GM18951 (cell line): Measurements from ENCODE around the gene NEO1.

Experiments used
- POLR2A ChIP-seq: IDR thresholded peaks from 4 replicates; pipeline ENCODE4 v1.6.1; 2011; ENCODE audit warnings: mild to moderate bottlenecking; ENCODE audit not compliant: insufficient read length, insufficient read depth; ENCODE audit errors: extremely low read depth
- in situ Hi-C: fragments of 300-500 bp; cut with MboI; formaldehyde crosslinking; loops from one replicate; pipeline ENCODE4 v1.12.0; 2022; ENCODE audit warnings: low sequenced_read_pairs, mixed read lengths, inconsistent platforms; ENCODE audit not compliant: unreplicated experiment

NEO1 gene

DNA sequence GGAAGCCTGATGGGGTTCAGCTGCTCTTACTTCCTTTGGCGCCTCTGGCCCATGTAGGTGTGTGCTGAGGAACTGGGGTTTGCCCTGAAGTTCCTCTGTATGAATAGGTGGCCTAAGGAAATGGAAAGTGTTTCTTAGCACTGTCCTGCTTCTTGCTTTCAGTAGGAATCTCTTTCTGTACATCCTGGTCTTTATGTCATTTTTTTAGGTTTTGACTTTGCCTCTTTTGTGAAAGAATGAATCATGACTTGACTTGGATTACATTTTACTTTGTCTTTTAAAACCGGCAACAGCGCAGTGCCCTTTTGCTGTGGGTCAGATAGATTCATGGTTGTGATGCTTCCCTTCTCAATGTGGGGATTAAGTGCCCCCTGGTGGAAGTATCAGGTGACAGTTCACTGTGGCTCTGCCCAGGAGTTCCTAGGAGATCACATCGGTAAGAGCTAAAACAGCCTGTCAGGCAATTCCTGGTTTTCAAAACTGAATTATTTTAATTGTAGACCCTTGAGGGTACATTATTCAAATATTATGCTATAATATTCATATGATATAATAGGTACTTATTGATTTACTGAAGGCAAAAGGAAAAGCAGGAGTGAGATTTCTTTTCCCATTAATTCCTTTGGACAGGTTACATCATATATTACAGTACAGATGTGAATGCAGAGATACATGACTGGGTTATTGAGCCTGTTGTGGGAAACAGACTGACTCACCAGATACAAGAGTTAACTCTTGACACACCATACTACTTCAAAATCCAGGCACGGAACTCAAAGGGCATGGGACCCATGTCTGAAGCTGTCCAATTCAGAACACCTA is 221.1 kb downstream of the NEO1 start:
- TF ChIP-seq POLR2A: no peak
- in situ Hi-C loops: no loop called here

DNA sequence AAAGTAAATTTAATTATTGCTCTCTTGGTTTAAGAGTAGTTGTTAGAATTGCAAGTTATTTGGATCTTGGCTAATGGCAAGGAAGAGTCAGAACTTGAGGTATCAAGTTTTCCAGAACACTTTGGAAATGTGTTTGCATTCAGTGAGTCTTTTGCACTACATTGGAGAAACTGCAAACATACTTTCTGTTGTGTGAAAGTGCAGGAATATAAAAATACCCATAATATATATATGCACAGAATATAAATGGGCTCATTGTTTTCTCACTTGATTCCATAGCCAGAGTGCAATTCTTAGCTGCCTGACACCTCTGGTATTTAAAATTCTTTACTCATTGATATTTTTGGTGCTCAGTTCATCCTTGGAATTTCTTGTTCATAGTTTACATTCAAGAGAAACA is 223.6 kb downstream of the NEO1 start:
- in situ Hi-C loops: loop anchor here (25.0 kb wide), 1 partner anchor 436 kb away; no protein-coding TSS in a partner anchor

DNA sequence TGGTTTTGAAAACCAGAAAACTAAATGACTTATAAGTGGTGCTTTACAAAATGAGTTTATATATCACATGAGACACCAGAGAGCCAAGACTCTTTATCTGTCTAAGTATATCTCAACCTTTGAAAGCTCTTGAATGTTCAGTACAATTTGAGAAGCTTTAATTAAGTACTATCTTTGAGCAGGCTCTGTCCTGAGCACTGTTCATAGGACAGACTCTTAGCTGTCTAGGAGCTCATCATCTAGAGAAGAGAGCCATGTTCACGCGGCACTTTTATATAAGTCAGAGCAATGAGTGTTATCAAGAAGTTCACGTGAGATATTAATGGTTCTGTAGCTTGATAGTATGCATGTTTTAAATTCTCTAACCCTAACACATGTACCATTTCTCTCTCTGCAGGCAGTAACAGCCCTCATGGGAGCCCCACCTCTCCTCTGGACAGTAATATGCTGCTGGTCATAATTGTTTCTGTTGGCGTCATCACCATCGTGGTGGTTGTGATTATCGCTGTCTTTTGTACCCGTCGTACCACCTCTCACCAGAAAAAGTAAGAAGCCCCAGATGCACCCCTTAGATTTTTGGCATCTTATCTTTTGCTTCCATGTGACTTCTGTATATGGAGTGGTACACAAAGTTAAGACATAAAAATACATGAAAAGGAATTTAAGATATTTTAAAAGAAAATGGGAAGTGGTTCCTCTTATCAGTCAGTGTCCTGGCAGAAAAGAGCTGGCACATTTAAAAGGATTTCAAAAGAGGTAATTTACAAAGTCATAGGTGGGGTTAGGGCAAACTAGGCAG is 230.5 kb downstream of the NEO1 start:
- in situ Hi-C loops: loop anchor here (25.0 kb wide), 1 partner anchor 430 kb away; no protein-coding TSS in a partner anchor
- no peak for TF ChIP-seq POLR2A

More for the DNA sequence above, 223.6 kb downstream of the NEO1 start:
- no peak for TF ChIP-seq POLR2A

DNA sequence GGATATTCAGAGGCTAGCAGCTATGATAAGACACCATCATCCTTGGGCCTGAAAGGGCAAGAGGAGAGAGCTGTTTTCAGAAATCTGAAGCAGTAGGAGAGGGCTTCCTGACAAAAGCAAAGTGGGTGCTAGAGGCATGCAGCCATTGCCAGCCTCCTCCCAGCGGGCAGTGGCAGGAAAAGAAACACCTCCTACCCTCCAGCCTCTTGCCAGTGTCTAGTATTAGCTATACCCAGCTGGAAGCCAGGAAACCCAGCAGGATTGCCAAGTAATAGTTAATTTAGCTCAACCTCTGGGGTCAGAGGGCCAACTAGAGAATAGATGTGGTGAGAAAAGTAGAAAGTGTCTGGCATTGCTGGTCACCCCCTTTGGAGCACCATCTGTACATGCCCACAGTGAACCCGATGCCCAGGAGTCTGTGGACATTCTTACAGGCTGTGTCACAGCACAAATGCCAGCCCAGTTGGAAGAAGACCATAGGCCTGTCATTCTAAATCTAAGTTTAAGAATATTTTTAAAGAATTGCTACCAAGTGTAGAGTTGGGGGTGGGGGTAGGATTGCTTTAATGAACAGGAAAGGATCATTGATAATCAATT is 231.2 kb downstream of the NEO1 start:
- TF ChIP-seq POLR2A: no peak
- in situ Hi-C loops: loop anchor here (25.0 kb wide), 1 partner anchor 429 kb away; no protein-coding TSS in a partner anchor

DNA sequence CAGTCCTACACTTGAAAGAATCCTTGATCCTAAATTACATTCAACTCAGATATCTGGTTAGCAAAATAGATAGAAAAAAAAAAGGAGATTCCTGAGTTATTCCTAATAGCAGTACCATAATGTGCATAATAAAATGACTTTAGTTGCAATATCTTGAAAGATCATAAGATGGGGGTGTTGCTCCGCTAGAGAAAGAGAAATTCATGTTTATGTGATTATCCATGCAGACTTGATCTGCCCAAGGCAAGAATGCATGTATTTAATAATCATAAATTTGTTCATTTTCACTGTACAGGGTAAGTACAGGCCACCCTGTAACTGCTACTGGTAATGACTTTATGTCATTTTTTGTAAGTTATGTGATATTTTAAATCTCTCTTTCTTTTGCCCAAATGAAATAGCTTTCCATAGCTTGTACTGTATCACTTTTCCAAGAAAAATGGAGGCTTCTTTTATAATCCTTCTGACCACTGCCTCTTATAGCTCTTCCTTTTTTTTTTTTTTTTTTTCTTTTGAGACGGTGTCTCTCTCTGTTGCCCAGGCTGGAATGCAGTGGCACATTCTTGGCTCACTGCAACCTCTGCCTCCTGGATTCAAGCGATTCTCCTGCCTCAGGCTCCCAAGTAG is 231.9 kb downstream of the NEO1 start:
- TF ChIP-seq POLR2A: no peak
- in situ Hi-C loops: loop anchor here (25.0 kb wide), 1 partner anchor 428 kb away; no protein-coding TSS in a partner anchor

DNA sequence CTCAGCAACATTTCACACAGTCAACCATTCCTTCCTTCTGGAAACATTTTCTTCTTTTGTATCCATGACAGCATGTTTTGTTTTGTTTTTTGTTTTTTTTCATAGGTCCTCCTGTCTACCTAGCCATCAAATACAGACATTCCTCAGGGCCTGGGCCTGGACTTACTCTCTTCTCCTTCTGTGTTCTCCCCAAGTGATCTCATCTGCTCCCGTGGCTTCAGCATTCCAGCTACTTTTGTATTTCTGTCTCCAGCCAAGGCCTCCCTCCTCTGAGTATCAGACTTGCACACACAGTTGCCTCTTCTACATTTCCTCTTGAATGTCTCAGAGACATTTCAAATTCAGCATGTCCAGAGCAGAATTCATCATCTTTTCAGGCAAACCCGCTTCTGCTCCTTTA is 234.0 kb downstream of the NEO1 start:
- TF ChIP-seq POLR2A: no peak
- in situ Hi-C loops: loop anchor here (25.0 kb wide), 1 partner anchor 426 kb away; no protein-coding TSS in a partner anchor

DNA sequence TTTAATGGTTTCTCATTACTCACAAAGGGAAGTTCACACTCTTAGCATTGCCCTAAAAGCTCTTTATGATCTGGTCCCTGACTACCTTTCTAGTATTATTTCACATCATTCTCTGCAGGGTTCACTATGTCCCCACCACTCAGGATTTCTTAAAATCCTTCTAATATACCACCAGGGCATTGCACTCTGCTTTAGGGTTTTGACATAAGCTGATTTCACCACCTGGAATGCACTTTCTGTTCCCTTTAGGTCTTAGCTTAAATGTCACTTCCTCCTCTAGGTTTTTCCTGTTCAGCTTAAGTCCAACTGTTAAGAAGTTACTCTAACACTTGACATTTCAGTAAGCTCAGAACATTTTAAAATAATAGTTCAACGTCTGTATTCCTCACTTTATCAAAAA is 234.8 kb downstream of the NEO1 start:
- in situ Hi-C loops: loop anchor here (25.0 kb wide), 1 partner anchor 425 kb away; no protein-coding TSS in a partner anchor
- TF ChIP-seq POLR2A: no peak

DNA sequence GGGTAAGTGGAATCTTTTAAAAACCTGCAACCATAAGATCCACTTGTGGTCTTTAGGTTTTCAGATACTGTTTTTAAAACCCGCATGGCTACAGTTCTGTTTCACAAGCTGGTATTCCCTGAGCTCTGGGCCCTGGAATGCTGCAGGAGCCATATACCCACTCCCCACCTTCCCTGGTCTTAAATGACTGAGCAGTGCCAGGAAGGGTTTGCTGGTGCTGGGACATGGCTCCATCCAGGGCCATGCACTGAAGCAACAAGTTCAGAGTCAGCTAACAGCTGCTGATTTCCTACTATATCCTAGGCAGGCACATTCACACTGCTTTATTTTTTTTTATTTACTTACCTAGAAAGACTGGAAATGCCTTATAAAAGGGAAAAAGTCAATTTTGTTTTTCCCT is 239.2 kb downstream of the NEO1 start:
- in situ Hi-C loops: loop anchor here (25.0 kb wide), 1 partner anchor 421 kb away; no protein-coding TSS in a partner anchor
- no peak for TF ChIP-seq POLR2A

DNA sequence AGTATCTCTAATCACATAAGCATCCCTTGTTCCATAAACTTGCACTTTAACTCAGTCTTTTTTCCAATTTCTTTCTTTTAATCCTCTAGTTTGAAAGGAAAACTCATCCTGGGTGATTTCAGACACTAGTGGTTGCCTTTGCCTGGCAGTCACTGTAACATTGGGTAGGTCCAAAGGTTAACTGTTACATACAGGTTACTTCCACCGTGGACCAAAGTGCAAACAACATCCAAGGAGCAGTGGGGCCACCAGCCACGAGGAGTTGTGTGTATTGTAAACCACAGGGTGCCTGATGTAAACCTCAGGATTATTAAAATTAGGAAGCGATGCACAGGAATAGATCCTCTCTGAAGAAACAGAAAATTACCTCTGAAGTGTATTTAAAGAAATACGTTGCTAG is 241.5 kb downstream of the NEO1 start:
- no peak for TF ChIP-seq POLR2A
- in situ Hi-C loops: loop anchor here (25.0 kb wide), 1 partner anchor 419 kb away; no protein-coding TSS in a partner anchor

DNA sequence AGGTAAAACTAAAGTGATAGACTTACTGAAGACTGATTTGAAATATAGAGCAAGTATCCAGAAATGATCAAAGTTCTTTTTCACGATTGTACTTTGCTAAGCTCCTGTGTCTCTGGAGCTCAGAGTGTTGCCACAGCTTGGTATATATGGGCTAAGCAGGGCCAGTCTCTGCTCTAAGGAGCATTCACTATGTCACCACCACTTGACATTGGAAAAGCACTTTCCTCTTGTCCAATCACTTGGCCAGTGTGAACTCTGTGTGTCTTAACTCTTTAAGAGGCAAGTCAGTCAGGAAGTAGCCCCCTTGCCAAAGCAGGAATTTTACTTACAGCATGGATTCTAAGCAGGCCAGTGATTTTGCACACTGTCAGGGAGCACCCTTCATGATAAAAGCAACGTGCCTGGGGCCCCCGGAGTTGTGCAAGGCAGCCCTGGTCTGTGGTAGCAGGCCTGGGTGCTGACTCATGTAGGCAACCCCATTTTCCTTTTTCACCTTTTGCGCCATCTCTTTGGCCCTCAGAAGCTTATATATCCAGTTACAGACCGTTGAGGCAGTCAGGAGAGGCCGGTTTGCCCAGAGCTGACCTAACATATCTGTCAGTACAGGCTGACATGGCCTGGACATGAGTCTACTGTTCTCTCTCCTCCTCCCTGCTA is 243.5 kb downstream of the NEO1 start:
- no peak for TF ChIP-seq POLR2A
- in situ Hi-C loops: loop anchor here (25.0 kb wide), 1 partner anchor 417 kb away; no protein-coding TSS in a partner anchor

DNA sequence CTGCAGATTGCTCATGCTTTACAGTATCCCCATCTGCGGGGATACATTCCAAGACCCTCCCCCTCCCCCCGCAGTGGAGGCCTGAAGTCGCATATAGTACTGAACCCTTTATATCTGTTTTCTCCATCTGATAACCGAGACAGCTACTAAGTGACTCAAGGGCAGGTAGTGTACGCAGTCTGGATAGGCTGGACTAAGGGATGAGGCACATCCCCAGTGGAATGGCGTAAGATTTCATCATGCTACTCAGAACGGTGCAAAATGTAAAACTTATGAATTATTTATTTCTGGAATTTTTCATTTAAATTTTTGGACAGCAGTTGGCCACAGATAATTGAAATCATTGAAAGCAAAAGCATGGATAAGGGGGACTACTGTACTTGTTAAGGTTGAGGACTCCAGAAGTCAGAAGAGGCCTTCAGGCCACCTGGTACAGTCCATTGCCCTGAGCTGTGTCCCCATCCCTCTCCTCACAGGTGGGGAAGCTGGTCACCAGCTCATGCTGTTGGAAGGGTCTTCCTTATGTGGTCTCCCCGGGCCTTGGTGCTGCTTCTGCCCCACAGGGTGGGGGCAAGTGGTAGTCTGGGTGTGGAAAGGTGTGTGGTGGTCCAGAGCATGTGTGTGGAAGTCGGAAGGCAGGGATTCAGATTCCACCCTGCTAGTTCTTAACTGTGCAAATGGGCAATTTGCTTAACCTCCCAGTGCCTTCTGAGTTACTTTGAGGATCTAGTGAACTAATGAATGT is 244.5 kb downstream of the NEO1 start:
- TF ChIP-seq POLR2A: no peak
- in situ Hi-C loops: loop anchor here (25.0 kb wide), 1 partner anchor 416 kb away; no protein-coding TSS in a partner anchor
